Esophagus squamous epithelium (tissue), 5 donors: ENCODE measurements around the gene SPSB3. TPM values are rescaled to one million over a fixed set of nuclear protein-coding genes. Genes with fewer than 3 reads are reported as not detected.
A peak's percentile ranks its signal among the peaks of the same experiment; 100 is the strongest.

Experiments used
- DNase-seq: peaks from one replicate; lab custom pipeline; 2025; lab: John Stamatoyannopoulos, UW
- H3K27ac ChIP-seq, 4 donors: fragments of 200-600 bp; sonication (generic); one replicate each; pipeline ENCODE4 v1.5.1; 2016 to 2019; ENCODE audit warnings: mild to moderate bottlenecking in 1 of 4
- H3K27me3 ChIP-seq, 4 donors: fragments of 200-600 bp; sonication (generic); 1 replicate in 3 of 4; 2 replicates in 1 of 4; pipeline versions ENCODE4 v1.5.1 to v1.6.0; 2017 to 2021; ENCODE audit warnings: antibody characterized with exemption in 1 of 4
- H3K36me3 ChIP-seq, 3 donors: fragments of 200-600 bp; sonication (generic); one replicate each; pipeline ENCODE4 v1.5.1; 2016 to 2019
- H3K4me1 ChIP-seq, 3 donors: fragments of 200-600 bp; sonication (generic); one replicate each; pipeline ENCODE4 v1.5.1; 2017 to 2019
- H3K4me3 ChIP-seq, 4 donors: fragments of 200-600 bp; sonication (generic); 1 replicate in 3 of 4; 2 replicates in 1 of 4; pipeline ENCODE4 v1.5.1; 2016 to 2019; ENCODE audit warnings: mild to moderate bottlenecking in 2 of 4, moderate library complexity in 1 of 4
- H3K9me3 ChIP-seq, 3 donors: fragments of 200-600 bp; sonication (generic); one replicate each; pipeline ENCODE4 v1.5.1; 2016 to 2019
- POLR2A ChIP-seq, 4 donors: fragments of 450-650 bp; IDR thresholded peaks; one replicate each; pipeline ENCODE4 v1.6.1; 2017; ENCODE audit warnings: antibody characterized with exemption in 4 of 4, mild to moderate bottlenecking in 4 of 4, moderate library complexity in 3 of 4
- WGBS, 2 donors: methylation state at CpG; one replicate each; pipeline ENCODE4 v1.1.5; 2018; 5-methylcytosine and 5-hydroxymethylcytosine counted together
- intact Hi-C: fragments of 100-400 bp; cut with DNase I; formaldehyde crosslinking; loops from one replicate; pipeline ENCODE4 v1.15.0; 2022
- total RNA-seq, 4 donors: library from RNA; depleted of rRNA; stranded (reverse); fragments of >200 nt; gene quantifications; one replicate each; pipeline ENCODE4 v1.1.0, GENCODE V29; 2016
- TF ChIP-seq, protein P1 (sequence below), 6 experiments: fragments of 450-650 bp in 4 of 6; fragments of 200-600 bp in 2 of 6; sonication (generic) in 2 of 6; IDR thresholded peaks; one replicate each; pipeline ENCODE4 v1.5.1; 2016 to 2019; ENCODE audit warnings: antibody characterized with exemption in 6 of 6, mild to moderate bottlenecking in 4 of 6, moderate library complexity in 4 of 6
- donor health status: DM: yes; HTN: yes; CAD: no.

Gene SPSB3
- total RNA-seq, 4 donors from 2014 or later: 27.8 to 84.5 (median 45.1) TPM

DNA sequence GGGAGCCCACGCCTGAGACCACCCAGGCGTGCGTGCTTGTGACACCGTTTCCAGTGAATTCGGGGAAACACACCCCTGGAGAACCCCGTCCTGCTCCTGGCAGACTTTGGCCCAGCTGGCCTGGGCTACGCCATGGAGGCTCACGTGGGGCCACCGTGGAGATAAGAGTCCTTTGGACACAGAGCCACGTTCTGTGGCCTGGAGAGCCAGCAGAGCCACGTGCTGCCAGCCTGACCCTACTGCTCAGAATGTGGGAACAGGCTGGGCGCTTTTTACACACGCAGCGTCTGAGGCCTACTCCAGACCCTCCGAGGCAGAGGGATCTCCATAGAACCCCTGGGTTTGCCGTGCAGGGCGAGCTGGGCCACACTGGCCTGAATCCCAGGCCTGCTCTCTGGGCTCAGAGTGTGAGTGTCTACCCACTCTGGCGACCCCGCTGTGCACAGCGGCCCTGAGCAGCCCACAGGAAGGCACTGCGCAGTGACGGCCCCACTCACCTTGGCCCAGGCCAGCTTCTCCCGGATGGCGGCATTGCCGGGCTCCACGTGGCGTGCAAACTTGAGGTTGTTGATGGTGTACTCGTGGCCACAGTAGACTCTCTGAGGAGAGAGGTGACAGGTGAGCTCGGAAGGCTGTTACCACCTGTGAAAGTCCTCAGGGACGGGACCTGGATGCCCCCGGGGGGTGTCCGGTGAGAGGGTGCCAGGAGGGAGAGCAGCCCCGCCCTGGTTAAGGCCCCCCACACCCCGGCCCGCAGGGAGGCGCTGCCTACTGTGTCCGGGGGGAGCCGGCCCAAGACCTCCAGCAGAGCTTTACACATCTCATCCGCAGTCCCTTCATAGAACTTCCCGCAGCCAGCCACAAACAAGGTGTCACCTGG lies 34.3 kb upstream of the SPSB3 start:
- H3K36me3 ChIP-seq: peaks cover 25 to 79% (median 28%) of the 10 kb centered on the region in 3 donors
- intact Hi-C loops: no loop called here
- no peaks in the 10 kb centered on the region for H3K27me3 ChIP-seq
- no peak for DNase-seq
- WGBS, 2 donors: 81 to 89% methylated on average over 6 to 11 of the region's 40 CpGs
- TF ChIP-seq POLR2A (IDR thresholded peaks at IDR 0.05): no peak
- TF ChIP-seq, protein P1, sequence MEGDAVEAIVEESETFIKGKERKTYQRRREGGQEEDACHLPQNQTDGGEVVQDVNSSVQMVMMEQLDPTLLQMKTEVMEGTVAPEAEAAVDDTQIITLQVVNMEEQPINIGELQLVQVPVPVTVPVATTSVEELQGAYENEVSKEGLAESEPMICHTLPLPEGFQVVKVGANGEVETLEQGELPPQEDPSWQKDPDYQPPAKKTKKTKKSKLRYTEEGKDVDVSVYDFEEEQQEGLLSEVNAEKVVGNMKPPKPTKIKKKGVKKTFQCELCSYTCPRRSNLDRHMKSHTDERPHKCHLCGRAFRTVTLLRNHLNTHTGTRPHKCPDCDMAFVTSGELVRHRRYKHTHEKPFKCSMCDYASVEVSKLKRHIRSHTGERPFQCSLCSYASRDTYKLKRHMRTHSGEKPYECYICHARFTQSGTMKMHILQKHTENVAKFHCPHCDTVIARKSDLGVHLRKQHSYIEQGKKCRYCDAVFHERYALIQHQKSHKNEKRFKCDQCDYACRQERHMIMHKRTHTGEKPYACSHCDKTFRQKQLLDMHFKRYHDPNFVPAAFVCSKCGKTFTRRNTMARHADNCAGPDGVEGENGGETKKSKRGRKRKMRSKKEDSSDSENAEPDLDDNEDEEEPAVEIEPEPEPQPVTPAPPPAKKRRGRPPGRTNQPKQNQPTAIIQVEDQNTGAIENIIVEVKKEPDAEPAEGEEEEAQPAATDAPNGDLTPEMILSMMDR (IDR thresholded peaks at IDR 0.05): no peak
- H3K4me3 ChIP-seq: no peak overlapping the region
- no peaks in the 10 kb centered on the region for H3K9me3 ChIP-seq
- H3K27ac ChIP-seq: no peak overlapping the region
- H3K4me1 ChIP-seq: peaks cover 0 to 11% (median 6%) of the 10 kb centered on the region in 3 donors

DNA sequence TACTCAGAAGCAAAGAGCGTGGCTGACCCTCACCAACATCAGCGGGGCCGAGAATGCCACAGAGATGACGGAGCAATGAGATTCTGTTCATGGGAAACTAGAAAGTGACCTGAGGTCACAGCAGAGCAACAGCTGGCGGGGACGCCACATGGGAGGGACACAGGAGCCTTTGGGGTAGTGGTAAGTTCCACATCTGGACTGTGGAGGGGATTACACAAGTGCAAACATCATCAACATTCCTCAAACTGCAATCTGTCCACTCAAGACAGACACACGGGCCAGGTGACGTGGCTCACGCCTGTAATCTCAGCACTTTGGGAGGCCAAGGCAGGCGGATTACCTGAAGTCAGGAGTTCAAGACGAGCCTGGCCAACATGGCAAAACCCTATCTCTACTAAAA lies 33.1 kb upstream of the SPSB3 start:
- intact Hi-C loops: no loop called here
- TF ChIP-seq, protein P1 (IDR thresholded peaks at IDR 0.05): no peak
- no peak for TF ChIP-seq POLR2A (IDR thresholded peaks at IDR 0.05)
- no peak overlapping the region for H3K27ac ChIP-seq
- 90 to 93% methylated on average over 11 of the region's 11 CpGs for WGBS, 2 donors
- no peaks in the 10 kb centered on the region for H3K9me3 ChIP-seq
- no peak overlapping the region for H3K4me3 ChIP-seq
- peaks cover 0 to 11% (median 6%) of the 10 kb centered on the region in 3 donors for H3K4me1 ChIP-seq
- peaks cover 20 to 77% (median 25%) of the 10 kb centered on the region in 3 donors for H3K36me3 ChIP-seq
- DNase-seq: no peak
- no peaks in the 10 kb centered on the region for H3K27me3 ChIP-seq

DNA sequence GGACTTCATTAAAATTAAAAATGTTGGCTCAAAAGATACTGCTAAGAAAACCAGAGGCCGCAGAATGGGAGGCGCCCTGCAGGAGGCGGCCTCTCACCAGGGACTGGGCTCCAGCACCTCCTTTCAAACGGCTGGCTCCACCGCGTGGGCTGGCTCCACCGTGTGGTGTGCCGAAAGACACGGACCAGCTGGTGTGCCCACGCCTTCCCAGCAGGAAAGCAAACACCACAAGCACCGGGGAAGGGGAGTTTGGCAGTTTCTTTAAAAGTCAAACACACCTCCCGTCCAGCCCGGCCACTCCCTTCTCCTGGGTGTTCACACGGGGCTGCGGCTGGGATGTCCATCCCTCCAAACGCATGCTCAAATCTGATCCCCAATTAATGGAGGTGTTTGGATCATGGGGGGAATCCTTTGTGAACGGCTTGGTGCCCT lies 30.4 kb upstream of the SPSB3 start:
- intact Hi-C loops: no loop called here
- peaks cover 21 to 76% (median 21%) of the 10 kb centered on the region in 3 donors for H3K36me3 ChIP-seq
- 13% methylated on average over 15 to 17 of the region's 17 CpGs for WGBS, 2 donors
- peak overlapping the region in 1 of 4 donors; percentile 13 for H3K27ac ChIP-seq
- no peak for DNase-seq
- H3K4me1 ChIP-seq: peaks cover 0 to 11% (median 6%) of the 10 kb centered on the region in 3 donors
- no peaks in the 10 kb centered on the region for H3K9me3 ChIP-seq
- H3K27me3 ChIP-seq: no peaks in the 10 kb centered on the region
- TF ChIP-seq, protein P1 (IDR thresholded peaks at IDR 0.05): peak; percentile 36 to 77 (median 63)
- no peak for TF ChIP-seq POLR2A (IDR thresholded peaks at IDR 0.05)
- H3K4me3 ChIP-seq: no peak overlapping the region

DNA sequence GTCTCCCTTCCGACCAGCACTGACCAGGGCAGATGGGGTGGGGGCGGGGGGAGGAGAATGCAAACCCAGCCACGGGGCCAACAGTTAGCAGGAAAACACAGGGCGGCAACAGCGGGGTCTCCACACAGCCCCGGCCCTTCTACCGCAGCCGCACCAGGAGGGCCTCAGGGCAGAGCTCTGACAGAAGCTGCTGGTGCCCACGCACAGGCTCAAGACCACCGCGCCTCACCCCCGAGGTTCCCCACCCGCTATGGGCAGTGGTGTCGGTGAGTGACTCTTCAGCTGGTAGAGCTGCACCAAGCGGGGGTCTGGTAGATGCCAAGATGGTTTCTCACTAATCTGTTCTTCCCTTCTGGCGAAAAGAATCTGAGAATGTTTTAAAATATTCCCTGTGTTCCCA lies 28.2 kb upstream of the SPSB3 start:
- Histone ChIP-seq H3K27me3 (no peaks in the 10 kb centered on the region), H3K9me3 (no peaks in the 10 kb centered on the region), H3K36me3 (peaks cover 11 to 72% (median 11%) of the 10 kb centered on the region in 3 donors), H3K27ac (no peak overlapping the region), H3K4me1 (peaks cover 0 to 11% (median 6%) of the 10 kb centered on the region in 3 donors), H3K4me3 (no peak overlapping the region)
- WGBS, 2 donors: 89 to 92% methylated on average over 9 to 12 of the region's 16 CpGs
- intact Hi-C loops: no loop called here
- DNase-seq: no peak
- TF ChIP-seq POLR2A (IDR thresholded peaks at IDR 0.05): no peak
- TF ChIP-seq, protein P1 (IDR thresholded peaks at IDR 0.05): no peak

DNA sequence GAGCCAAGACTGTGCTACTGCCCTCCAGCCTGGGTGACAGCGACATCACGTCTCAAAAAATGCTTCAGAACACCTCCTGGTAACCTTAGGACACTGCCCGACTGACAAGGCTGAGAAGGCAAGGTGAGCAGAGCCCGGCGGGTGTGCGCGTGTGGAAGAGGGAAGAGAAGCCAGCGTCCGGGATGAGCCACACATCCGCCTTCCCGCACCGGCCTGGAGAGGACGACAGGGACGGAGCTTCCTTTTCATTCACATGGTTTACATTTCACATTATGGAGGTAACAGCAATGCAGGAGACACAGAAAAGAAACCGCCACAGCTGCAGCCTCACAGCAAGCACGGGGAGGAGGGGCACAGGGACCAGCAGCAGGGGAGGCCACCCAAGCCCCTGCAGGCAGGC lies 27.7 kb upstream of the SPSB3 start:
- no peak overlapping the region for H3K4me3 ChIP-seq
- TF ChIP-seq, protein P1 (IDR thresholded peaks at IDR 0.05): no peak
- TF ChIP-seq POLR2A (IDR thresholded peaks at IDR 0.05): no peak
- WGBS, 2 donors: 91 to 97% methylated on average over 13 to 15 of the region's 16 CpGs
- DNase-seq: no peak
- peaks cover 0 to 11% (median 6%) of the 10 kb centered on the region in 3 donors for H3K4me1 ChIP-seq
- peaks cover 11 to 67% (median 11%) of the 10 kb centered on the region in 3 donors for H3K36me3 ChIP-seq
- no peaks in the 10 kb centered on the region for H3K9me3 ChIP-seq
- no peak overlapping the region for H3K27ac ChIP-seq
- no peaks in the 10 kb centered on the region for H3K27me3 ChIP-seq
- intact Hi-C loops: no loop called here
